ENCODE results near the gene SCCPDH.

- no peak for TF ChIP-seq CTCF (IDR thresholded peaks at IDR 0.05 in 8 of 11, conservative IDR thresholded peaks at IDR 0.05 in 3 of 11)
- no peak for TF ChIP-seq POLR2A (IDR thresholded peaks at IDR 0.05)
- TF ChIP-seq POLR2AphosphoS5 (IDR thresholded peaks at IDR 0.05) = no peak
Measured at GRCh38 chr1:246748006-246748405, 23.8 kb downstream of the SCCPDH start.
